Neural progenitor cell (in vitro differentiated cells): ENCODE data around the gene TSSK3.

Source experiments
- EZH2 ChIP-seq: fragments of 200-600 bp; sonication (generic); IDR thresholded peaks from 2 replicates; pipeline ENCODE4 v1.6.1; 2017; ENCODE audit warnings: antibody characterized with exemption, mild to moderate bottlenecking, moderate library complexity
- EZH2phosphoT487 ChIP-seq: fragments of 200-600 bp; sonication (generic); IDR thresholded peaks from 2 replicates; pipeline ENCODE4 v1.6.1; 2017; ENCODE audit warnings: antibody characterized with exemption
- TF ChIP-seq, protein P1 (sequence below): fragments of 200-600 bp; sonication (generic); IDR thresholded peaks from 2 replicates; pipeline ENCODE4 v1.5.1; 2017; ENCODE audit warnings: antibody characterized with exemption, mild to moderate bottlenecking

DNA sequence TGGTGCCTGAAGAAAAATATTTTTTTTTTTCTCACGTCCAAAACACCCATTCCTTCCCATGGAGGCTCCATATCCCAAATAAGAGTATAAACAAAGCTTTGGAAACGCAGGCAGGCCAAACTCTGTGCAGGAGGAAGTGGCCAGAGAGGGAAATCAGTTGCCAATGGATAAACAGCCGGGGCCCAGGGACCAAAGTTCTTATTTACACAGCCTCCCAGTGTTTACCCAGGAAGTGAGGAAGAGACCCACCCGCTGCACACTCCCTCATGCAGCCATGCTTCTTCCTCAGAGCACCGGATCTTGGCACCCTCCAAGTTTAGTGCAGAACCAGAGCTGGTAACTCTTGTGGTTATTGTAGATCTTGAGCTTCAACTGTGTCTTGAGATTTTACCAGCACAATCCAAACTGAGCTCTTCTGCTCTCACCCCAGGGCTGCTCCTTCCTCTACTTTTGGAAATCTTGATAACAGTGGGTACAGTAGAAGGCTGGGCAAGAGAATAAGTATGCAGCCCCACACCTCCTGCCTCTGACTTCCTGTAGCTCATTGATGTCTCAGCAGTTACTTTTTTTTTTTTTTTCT, 40.5 kb upstream of the TSSK3 start:
- TF ChIP-seq EZH2 (no peak), EZH2phosphoT487 (no peak)
- TF ChIP-seq, protein P1, sequence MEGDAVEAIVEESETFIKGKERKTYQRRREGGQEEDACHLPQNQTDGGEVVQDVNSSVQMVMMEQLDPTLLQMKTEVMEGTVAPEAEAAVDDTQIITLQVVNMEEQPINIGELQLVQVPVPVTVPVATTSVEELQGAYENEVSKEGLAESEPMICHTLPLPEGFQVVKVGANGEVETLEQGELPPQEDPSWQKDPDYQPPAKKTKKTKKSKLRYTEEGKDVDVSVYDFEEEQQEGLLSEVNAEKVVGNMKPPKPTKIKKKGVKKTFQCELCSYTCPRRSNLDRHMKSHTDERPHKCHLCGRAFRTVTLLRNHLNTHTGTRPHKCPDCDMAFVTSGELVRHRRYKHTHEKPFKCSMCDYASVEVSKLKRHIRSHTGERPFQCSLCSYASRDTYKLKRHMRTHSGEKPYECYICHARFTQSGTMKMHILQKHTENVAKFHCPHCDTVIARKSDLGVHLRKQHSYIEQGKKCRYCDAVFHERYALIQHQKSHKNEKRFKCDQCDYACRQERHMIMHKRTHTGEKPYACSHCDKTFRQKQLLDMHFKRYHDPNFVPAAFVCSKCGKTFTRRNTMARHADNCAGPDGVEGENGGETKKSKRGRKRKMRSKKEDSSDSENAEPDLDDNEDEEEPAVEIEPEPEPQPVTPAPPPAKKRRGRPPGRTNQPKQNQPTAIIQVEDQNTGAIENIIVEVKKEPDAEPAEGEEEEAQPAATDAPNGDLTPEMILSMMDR: no peak
